IPS DF 4.7 (cell line): ENCODE data around the gene CASTOR2.
"Not testable (repeated sequence)": the region's sequence is repeated elsewhere in the genome, so short reads cannot be mapped to it uniquely, and the experiment has no call there.

ENCODE experiments used
- DNase-seq: peaks from one replicate; pipeline ENCODE4 v3.0.0-alpha.2; 2013; ENCODE audit warnings: low spot score; ENCODE audit errors: extremely low read depth

The CASTOR2 gene

DNA sequence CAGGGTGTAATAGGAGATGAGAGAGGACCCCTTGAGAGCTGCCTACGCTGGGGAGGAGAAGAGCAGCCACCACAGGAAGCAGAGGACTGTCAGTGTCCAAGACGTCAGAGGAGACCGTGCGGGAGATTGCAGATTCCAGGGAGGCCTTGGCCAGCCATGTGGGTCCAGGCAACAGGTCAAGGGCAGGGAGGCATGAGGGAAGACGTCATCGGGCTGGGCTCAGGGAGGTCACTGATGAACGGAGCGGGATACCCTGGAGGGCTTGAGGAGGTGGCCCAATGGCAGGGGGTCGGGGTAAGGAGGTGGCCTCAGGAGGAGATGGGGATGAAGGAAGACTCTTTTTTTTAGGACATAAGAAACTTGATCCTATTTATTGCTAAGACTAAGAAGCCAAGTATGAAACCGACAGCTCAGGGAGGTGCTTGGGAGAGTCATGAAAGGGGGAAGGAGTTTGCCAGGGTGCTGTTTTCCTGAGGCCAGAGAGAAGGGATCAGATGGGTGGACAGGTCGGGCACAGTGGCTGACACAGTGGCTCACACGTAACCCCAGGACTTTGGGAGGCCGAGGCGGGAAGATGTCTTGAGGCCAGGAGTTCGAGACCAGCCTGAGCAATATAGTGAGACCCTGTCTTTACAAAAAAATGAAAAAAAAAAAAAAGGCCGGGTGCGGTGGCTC is 30.5 kb downstream of the CASTOR2 start:
- not testable (repeated sequence) for DNase-seq

DNA sequence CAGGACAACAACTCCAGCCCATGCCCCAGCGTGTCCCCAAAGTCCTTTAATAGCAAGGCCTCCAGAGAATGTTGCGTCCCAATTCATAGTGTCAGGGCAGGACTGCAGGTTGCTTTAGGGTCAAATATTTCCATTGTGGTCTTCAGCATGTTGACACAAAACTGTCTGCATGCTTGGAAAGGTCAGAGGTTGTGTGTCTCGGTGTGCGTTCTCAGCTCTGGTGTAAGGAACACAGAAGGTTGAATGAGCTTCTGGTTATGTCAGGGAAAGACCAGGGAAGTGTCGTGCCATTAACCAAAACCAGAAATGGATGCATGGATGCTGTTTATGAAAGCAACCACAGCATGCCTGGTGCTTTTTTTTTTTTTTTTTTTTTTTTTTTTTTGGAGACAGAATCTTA is 31.9 kb downstream of the CASTOR2 start:
- not testable (repeated sequence) for DNase-seq

DNA sequence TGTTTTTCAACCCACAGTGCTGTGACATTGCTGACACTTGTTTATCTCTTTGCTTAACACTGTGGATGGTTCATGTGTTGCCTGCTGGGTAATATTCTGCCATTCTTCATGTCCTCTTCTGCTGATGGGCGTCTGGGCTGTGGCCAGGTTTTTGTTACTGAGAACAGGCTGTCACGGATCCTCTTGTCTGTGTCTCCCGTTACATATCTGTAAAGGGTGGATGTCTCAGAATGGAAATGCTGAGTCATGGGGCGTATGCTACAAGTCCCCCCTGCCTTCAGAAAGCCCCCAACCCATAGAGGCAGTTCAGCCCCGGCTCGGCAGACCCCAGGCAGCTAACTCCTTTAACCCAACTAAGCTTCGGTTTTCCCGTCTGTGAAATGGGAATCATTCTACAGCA is 33.3 kb downstream of the CASTOR2 start:
- not testable (repeated sequence) for DNase-seq

DNA sequence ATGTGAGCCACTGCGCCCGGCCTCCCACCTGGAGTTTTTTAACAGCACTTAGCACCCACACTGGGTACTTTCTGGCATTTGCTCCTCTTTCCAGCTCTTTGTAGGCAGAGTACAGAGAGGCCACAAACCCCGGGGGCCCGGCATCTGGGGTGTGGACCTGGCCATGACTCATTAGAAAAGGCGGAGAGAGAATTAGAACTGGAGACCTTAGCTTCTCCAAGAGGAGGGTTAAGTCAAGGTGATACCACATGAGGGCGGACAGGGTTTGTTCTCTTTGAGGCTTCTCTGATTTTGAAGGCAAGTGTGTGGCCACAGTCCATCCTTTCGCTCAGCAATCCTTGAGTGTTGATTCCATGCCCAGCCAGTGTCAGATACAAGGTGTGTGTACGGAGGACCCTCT is 36.9 kb downstream of the CASTOR2 start:
- DNase-seq, result not testable (repeated sequence)

DNA sequence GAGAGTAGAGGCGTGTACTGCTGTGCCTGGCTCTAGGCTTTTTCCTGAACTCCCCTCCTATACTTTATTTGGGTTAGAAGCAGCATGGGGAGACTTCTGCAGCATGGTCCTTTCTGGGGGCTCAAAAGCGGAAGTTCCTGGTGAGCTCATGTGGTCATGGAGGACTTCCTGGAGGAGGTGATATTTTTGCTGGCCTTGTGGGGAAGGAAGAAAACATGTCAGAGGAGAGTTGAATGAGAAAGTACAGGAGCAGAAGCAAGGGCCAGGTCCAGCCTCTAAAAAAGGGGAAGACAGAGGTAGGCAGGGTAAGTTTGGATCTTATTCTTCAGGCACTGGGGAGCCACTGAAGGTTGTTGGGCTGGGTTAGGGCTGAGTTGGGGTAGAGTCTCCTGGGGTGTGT is 45.5 kb downstream of the CASTOR2 start:
- DNase-seq, result no peak

DNA sequence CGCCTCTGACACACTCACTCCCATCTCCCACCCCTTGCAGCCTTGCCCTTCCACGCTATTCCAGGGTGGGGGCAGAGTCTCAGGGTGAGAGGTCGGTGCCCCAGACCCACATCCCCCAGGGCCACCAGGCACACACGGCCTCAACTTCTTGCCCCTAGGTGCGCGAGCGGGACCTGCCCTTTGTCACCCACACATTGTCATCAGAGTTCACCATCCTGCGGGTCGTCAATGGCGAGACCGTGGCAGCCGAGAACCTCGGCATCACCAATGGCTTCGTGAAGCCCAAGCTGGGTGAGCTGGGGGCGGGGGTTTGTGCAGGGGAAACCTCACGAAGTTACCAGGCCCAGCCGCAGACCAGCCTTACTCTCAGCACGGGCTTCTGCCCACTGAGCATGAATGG is 53.3 kb downstream of the CASTOR2 start:
- no peak for DNase-seq

DNA sequence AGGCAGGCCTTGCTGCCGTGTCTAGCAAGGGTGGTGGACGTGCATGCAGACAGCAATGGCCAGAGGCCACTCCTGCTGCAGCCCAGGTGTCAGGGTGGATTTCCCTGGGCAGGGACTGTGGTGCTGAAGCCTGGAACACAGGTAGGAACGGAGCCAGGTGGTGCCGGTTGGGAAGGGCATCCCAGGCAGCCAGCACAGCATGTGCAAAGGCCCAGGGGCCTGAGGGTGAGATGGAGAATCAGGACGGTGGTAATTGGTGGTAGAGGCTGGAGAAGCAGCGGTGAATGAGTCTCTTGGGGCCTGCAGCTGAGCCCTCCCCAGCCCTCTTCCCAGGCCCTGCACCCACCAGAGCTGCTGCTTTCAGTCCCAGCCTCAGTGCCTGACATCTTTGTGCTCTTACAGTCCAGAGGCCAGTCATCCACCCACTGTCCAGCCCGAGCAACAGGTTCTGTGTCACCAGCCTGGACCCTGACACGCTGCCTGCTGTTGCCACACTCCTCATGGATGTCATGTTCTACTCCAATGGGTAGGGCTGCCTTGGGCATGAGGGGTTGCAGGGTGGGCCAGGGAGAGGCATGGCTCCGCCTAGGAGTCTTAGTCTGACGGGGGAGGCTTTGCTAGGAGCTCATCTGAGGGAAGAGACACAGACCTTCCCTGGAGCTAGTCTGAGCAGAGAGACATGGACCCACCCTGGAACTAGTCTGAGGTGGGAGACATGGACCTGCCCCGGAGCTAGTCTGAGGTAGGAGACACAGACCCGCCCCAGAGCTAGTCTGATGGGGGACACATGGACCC is 54.3 kb downstream of the CASTOR2 start:
- DNase-seq, result no peak

DNA sequence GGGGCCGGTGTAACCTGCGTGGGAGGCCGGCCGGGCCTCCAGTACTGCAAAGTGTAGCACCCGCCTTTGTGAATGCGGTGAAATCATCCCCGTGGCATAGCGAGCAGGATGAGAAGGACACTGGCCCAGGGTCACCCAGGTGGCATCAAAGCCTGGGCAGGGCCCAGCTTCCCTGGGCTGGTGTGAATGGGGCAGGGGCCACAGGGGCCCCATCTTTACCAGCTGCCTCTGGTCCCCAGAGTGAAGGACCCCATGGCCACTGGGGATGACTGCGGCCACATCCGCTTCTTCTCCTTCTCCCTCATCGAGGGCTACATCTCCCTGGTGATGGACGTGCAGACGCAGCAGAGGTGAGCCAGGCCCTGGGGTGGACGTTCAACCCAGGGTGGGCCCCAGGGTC is 55.3 kb downstream of the CASTOR2 start:
- DNase-seq, result no peak

DNA sequence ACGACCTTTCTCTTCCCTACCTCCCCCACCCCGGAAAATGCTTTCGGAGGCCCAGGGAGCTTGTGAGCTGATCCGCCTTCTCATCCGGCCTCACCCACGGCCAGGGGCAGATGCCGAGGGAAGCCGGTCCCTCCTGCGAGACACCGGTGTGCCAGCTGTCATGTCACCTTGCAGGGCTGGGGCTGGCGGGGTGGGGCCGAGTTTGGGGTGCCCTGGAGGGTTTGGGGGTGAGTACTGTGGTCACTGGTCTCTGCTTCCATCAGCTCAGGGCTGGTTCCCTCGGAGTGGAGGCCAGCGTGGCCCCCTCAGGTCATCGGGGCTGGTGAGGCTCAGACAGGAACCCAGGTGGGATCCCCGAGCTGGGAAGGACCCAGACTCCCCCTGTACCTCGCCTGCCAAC is 60.4 kb downstream of the CASTOR2 start:
- no peak for DNase-seq

DNA sequence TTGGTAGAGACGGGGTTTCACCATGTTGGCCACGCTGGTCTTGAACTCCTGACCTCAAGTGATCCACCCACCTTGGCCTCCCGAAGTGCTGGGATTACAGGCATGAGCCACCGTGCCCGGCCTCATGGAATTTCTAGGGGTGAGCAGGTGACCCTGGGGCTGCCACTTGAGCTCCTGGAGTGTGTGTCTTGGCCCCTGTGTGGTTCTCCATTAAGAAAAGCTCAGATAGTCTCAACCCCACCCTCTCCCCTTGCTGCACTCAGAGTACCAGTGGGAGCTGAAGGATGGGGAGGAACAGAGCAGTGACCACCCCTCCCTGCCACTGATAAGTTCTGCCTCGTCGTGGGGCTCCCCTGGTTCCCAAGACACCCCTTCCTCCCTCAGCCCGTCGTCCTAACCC is 63.8 kb downstream of the CASTOR2 start:
- no peak for DNase-seq

DNA sequence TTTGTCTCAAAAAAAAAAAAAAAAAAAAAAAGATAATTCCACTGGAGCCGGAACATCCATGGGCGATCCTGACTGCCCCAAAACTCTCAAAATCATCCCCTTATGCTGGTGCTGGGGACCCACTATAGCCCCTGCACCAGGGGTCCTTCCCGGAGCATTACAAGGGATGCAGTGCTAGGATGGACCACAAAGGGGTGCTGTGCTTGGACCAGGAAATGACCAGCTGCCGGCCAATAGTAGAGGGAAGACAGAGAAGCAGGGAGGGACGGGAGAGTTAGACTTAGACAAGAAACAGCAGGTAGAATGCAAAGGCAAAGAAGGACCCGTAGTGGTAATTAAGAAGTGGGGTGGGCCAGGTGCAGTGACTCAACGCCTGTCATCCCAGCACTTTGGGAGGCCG is 68.6 kb downstream of the CASTOR2 start:
- DNase-seq, result peak; percentile 22

DNA sequence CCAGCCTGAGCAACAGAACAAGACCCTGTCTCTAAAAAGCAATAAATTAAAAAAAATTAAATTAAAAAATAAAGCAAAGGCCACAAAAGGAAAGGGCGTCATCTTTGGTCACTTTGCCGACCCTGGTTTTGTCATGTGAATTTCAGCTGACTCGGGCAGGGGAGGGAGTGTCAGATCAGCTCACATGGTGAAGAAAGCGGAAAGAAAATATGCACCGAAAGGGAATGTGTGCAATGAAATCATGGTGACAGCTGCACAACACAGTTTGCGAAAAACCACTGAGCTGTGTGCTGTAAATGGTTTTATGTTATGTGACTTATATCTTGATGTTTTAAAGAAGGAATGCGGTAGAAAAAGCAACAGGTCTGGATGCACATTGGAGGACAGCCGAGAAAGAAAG is 69.3 kb downstream of the CASTOR2 start:
- no peak for DNase-seq

DNA sequence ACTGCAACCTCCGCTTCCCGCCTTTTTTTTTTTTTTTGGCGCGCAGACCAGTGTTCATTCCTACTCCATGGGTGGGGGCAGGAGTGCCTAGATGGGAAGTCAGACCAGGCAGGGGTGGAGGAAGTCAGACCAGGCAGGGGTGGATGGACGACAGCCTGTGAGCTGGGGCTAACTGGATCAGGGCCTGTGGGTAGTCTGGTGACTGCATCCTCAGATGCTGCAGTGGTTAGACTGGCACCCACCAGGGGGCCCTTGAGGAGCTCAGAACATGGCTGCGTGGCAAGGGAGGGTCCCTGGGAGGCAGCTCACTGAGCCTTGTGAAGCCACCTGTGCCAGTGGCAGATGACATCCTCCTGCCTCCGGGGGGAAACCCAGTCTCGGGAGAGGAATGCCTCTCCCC is 74.0 kb downstream of the CASTOR2 start:
- DNase-seq, result no peak

DNA sequence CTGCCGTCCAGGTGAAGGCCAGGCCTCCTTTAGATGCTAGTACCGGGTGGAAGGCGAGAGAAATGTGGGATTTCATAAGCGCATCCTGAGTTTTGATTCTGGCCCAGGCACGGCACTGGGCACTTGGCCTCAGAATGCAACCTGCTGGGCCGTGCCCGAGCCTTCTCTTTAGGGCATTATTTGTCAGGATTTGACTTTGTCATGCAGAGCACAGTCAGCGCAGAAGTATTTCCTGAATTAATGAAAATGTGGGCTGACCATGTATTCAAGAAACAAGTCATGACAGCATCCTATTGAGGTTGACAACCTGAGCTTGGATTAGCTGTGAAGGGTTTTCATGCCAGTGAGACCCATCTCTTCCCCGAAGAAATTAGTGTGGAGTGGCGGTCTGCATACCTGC is 74.7 kb downstream of the CASTOR2 start:
- no peak for DNase-seq

DNA sequence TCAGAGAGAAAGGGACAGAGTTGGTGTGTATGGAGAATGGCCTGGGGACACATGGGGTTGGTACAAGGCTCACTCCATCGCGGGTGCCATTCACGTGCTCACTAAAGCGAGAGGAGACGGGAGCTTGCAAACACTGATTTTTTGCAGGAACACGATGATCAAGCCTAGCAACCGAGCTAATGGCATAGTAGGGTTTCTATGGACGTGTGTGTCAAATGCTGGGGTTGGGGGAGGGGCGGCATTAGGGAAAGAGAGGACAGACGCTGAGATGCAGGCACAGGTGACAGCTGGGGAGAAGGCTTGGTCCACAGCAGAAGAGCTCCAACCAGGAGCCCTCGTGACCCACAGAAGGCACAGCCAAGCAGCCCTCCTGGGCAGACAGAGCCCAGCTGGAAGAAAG is 75.2 kb downstream of the CASTOR2 start:
- DNase-seq, result no peak

DNA sequence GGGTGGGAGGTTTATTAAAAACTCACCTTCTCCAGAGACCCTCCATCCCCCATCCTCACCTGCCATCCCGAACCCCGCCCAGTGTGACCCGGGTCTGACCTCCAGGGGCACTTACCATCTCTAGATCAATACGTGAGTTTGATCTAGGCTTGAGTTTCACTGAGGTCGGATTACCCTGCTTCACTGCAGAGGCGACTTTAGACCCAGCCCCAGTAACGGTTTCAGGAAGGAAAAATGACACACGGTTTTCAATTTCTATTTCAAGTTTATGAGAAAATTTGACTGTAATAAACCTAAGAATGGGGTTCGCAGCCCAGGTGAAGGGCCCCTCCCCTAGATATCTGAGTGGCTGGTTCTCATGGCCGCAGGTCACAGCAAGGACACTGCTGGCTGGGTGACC is 76.0 kb downstream of the CASTOR2 start:
- DNase-seq, result no peak

DNA sequence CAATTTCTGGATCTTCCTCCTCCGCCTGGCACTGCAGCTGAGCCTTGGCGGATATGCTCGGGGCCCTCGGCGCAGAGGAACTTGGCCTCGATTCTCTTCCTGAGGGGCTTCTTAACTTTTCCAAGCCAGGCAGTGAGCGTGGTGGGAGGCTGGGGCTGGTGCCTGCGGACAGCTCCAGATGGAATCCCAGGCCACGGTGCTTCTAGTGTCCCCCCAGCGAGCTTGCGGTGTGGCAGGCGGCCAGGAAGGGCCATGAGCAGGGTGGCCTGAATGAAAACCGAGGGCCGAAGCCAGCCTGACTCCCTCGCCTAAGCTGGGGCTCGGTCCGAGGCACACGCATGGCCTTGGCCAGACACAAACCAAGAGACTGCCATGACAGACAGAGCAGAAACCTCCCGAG is 77.8 kb downstream of the CASTOR2 start:
- no peak for DNase-seq

DNA sequence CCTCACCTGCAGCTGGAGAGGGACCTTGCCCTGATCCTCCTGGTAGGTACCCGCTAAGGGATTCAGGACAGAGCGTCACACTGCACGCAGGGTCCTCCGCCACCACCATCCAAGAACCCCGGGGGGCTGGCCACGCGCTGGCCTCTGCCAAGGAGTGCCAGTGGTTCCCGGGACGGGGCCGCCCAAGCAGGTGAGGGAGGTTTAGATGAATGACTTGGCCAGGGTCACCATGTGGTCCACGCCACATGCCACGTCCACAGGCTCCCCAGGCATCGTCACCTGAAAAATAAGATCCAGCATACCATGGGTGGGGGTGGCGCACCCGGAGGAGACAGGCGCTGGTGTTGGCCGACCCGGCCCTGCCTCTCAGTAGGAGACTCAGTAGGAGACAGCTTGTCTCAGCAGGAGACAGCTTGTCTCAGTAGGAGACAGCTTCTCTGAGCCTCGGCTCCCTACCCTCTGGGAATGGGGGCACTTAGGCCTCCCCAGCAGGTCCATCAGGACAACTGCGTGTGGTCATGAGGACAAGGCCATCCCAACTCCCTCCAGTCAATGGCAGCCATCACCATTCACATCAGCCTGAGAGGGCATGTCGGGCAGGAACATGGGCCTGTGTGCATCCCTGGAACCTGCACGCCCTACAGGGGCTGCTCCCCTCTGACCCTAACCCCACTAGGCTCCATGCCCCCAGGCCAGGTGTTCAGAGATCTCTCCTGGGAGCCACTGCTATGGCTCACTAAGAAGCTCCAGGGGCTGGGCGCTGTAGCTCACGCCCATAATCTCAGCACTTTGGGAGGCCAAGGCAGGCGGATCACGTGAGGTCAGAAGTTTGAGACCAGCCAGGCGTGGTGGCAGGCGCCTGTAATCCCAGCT is 78.6 kb downstream of the CASTOR2 start:
- DNase-seq, result no peak

DNA sequence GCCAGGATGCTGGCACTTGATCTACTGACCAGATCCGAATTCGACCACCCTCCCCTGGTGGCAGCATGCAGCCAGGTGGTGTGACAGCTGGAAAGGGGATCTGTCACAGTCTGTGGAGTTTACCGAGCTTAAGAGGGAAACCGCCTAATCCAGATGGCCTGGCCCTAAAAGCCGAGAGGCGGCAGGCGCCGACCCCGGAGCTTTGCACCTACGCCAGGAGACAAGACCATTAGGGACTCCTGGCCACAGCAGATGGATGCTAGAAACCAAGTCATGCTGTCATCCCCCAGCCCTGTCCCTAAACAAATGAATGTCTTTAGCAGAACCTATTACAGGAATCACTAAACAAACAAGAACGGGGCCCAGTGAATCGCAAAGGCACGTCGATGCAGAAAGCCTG is 81.4 kb downstream of the CASTOR2 start:
- no peak for DNase-seq

DNA sequence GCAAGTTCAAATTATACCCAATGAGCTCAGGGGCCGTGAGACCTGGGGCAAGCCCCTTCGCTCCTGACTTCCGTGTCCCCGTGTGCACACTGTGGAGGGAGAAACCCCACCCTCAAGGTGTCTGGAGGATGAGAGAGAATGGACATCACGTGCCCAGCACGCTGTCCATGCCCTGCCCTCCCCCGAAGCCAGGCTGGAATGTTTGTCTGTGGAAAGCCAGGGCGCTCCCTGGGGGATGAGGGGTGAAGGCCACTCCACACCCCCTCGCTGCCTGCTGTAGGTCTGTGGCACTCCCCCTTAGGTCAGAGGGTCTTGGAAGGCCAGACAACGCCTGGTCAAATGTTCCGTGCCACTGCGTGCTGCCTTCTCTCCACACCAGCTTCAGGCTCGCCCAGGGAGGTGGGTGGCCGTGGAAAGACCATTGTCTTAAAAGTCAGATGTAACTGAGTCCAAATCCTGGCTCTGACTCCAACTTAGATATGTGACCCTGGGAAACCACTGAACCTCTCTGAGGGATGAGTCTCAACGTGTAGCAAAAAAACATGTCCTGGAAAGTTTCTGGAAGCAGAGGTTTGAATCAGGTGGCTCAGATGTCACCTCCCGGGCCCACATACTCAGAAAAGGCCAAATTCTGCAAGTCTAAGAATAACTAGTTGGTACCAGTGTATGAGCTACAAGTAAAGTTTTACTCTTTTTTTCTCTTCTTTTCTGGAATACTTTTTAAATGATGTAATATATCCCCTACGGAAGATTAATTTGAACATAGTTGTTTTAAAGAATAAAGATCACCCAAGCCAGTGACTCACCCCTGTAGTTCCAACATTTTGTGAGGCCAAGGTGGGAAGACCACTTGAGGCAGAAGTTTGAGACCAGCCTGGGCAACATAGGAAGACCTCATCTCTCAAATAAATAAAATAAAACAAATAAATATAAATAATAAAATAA is 84.2 kb downstream of the CASTOR2 start:
- no peak for DNase-seq

DNA sequence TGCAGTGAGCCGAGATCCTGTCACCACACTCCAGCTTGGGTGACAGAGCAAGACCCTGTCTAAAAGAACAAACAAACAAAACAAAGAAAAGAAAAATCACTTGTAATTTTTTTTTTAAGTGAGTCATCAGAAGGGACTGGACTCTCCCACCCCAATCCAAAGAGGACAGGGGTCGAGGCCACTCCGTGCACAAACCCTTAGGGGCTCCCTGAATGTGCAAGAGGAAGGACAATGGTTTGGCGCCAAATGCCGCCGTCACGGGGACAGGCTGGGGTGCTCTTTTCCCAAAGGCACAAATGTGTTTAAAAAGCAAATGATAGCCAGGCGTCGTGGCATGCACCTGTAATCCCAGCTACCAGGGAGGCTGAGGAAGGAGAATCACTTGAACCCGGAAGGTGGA is 85.3 kb downstream of the CASTOR2 start:
- no peak for DNase-seq
